HepG2 (cell line): Measurements from ENCODE around the gene EPHA1. TPM values are rescaled to one million over a fixed set of nuclear protein-coding genes. Genes with fewer than 3 reads are reported as not detected.
A peak's percentile ranks its signal among the peaks of the same experiment; 100 is the strongest.

Experiments used
- ATAC-seq: fragments of 200-7000 bp; cut with Tn5 transposase; 3 replicates; pipeline ENCODE4 v1.9.1; 2020; ENCODE audit warnings: mild to moderate bottlenecking, moderate library complexity
- BruUV-seq: library from RNA; stranded (reverse); fragments of 400-500 nt; replicated peaks from 2 replicates; lab custom pipeline; 2021; lab: Mats Ljungman, UMichigan
- CTCF ChIA-PET: fragments of 300-600 bp; formaldehyde crosslinking; extraction: SDS; loops from one replicate; lab custom pipeline; 2021; ENCODE audit warnings: low total read pairs, inconsistent platforms, low intra/inter-chr PET ratio; lab: Yijun Ruan, JAX
- POLR2A ChIA-PET: fragments of 350-600 bp; sonication (Branson Sonifier 250); formaldehyde crosslinking; loops from one replicate; lab custom pipeline; 2020; ENCODE audit warnings: antibody characterized with exemption, inconsistent platforms; lab: Yijun Ruan, JAX
- DNase-seq: peaks from one replicate; pipeline ENCODE4 v3.0.0-alpha.2; 2015; ENCODE audit warnings: low spot score
- FAIRE-seq: peaks from 3 replicates; lab custom pipeline; 2011; peaks lifted over from hg19 to GRCh38; lab: Jason Lieb, UNC
- H2AFZ ChIP-seq: one replicate; pipeline ENCODE4 v1.6.1; 2011; ENCODE audit warnings: low read length, inconsistent platforms
- H3K27ac ChIP-seq: fragments of 300-600 bp; 3 replicates; pipeline ENCODE4 v1.8.0; 2011; ENCODE audit warnings: mixed run types, mild to moderate bottlenecking, mixed read lengths, low read length, inconsistent platforms; ENCODE audit not compliant: insufficient read depth; ENCODE audit errors: extremely low read length
- H3K27me3 ChIP-seq, 2 experiments: fragments of 200-600 bp in 1 of 2; 2 replicates in 1 of 2; 3 replicates in 1 of 2; pipeline versions ENCODE4 v1.6.0 to v1.8.0; 2011; ENCODE audit warnings: low read length in 2 of 2, mild to moderate bottlenecking in 2 of 2, moderate library complexity in 2 of 2, inconsistent platforms in 1 of 2; ENCODE audit not compliant: insufficient read depth in 2 of 2, control insufficient read depth in 1 of 2
- H3K36me3 ChIP-seq, 2 experiments: fragments of 200-600 bp in 1 of 2; replicated peaks in 1 of 2; 2 replicates in 1 of 2; 3 replicates in 1 of 2; pipeline versions ENCODE4 v1.5.1 to v1.8.0; 2011; ENCODE audit warnings: low read length in 2 of 2, inconsistent platforms in 1 of 2; ENCODE audit not compliant: insufficient read depth in 2 of 2, control insufficient read depth in 1 of 2
- H3K4me1 ChIP-seq: 2 replicates; pipeline ENCODE4 v1.5.1; 2012; ENCODE audit warnings: low read length, inconsistent platforms; ENCODE audit not compliant: insufficient read depth
- H3K4me2 ChIP-seq: 2 replicates; pipeline ENCODE4 v1.6.0; 2011; ENCODE audit warnings: low read depth, low read length, inconsistent platforms
- H3K4me3 ChIP-seq, 3 experiments: fragments of 200-600 bp in 1 of 3; sonication (generic), shearing (Covaris generic) in 1 of 3; replicated peaks in 1 of 3; 2 replicates each; pipeline ENCODE4 v1.5.1; 2011 to 2016; ENCODE audit warnings: low read length in 3 of 3, inconsistent platforms in 2 of 3, low read depth in 2 of 3, mild to moderate bottlenecking in 2 of 3, control low read depth in 1 of 3, mixed read lengths in 1 of 3; ENCODE audit not compliant: insufficient read depth in 1 of 3
- H3K79me2 ChIP-seq: one replicate; pipeline ENCODE4 v1.6.1; 2011; ENCODE audit warnings: low read length, inconsistent platforms; ENCODE audit not compliant: insufficient read depth
- H3K9ac ChIP-seq: 2 replicates; pipeline ENCODE4 v1.6.0; 2011; ENCODE audit warnings: mild to moderate bottlenecking, low read depth, low read length, inconsistent platforms; ENCODE audit not compliant: insufficient read depth
- H3K9me3 ChIP-seq: 2 replicates; pipeline ENCODE4 v1.5.1; 2012; ENCODE audit warnings: mild to moderate bottlenecking, low read length
- H4K20me1 ChIP-seq: 2 replicates; pipeline ENCODE4 v1.6.0; 2011; ENCODE audit warnings: inconsistent platforms, mild to moderate bottlenecking, low read length, moderate library complexity; ENCODE audit not compliant: insufficient read depth
- AGO2 ChIP-seq: fragments of 200-400 bp; formaldehyde crosslinking; optimal IDR thresholded peaks from 2 replicates; pipeline ENCODE3; 2017; ENCODE audit warnings: mild to moderate bottlenecking, low read depth, low read length, moderate library complexity
- JUNB ChIP-seq: sonication (generic); formaldehyde crosslinking; IDR thresholded peaks from 2 replicates; pipeline ENCODE4 v1.8.0; 2022; ENCODE audit warnings: missing genetic modification reagents, mild to moderate bottlenecking, borderline replicate concordance
- MED1 ChIP-seq: sonication (generic); formaldehyde crosslinking; IDR thresholded peaks from 2 replicates; pipeline ENCODE4 v1.4.0; 2020; ENCODE audit warnings: missing genetic modification reagents
- POLR2AphosphoS2 ChIP-seq: IDR thresholded peaks from 2 replicates; pipeline ENCODE4 v1.6.1; 2011; ENCODE audit warnings: low read depth, low read length, improper control_type of control experiment
- ZBTB38 ChIP-seq: sonication (generic); formaldehyde crosslinking; IDR thresholded peaks from 2 replicates; pipeline ENCODE4 v1.5.1; 2020; ENCODE audit warnings: mild to moderate bottlenecking, missing genetic modification reagents
- ZNF761 ChIP-seq: sonication (generic); formaldehyde crosslinking; conservative IDR thresholded peaks from 2 replicates; pipeline ENCODE4 v1.4.0; 2020; ENCODE audit warnings: mild to moderate bottlenecking, missing genetic modification reagents
- WGBS: methylation state at CpG from one replicate; pipeline ENCODE4 v1.1.6; 2017; ENCODE audit warnings: low lambda C conversion rate; 5-methylcytosine and 5-hydroxymethylcytosine counted together
- in situ Hi-C: cut with HindIII; loops from 2 replicates; pipeline ENCODE4 v1.10.0; 2017; ENCODE audit warnings: low pct_unique_long_range_greater_than_20kb; ENCODE audit not compliant: extremely low pct_ligation_motif_present
- intact Hi-C: fragments of 100-400 bp; cut with micrococcal nuclease; formaldehyde crosslinking; loops from one replicate; pipeline ENCODE4 v1.10.0; 2022; ENCODE audit not compliant: unreplicated experiment
- polyA plus RNA-seq, 8 experiments: library from polyadenylated mRNA; depleted of rRNA in 3 of 8; stranded (reverse) in 7 of 8; unstranded in 1 of 8; fragments of >200 nt; fragmentation: Illumina TruSeq in 4 of 8; extraction: Trizol in 4 of 8; gene quantifications; 2 replicates each; pipeline versions ENCODE4 v1.2.1 to v1.2.3, GENCODE V29; 2011 to 2016; ENCODE audit warnings: low read depth in 4 of 8, missing spikeins in 1 of 8, mixed read lengths in 1 of 8; ENCODE audit not compliant: insufficient read depth in 1 of 8
- total RNA-seq, 5 experiments: library from RNA; depleted of rRNA; stranded (reverse); fragments of >200 nt; fragmentation: Illumina TruSeq; extraction: Trizol; gene quantifications; 2 replicates each; pipeline ENCODE4 v1.2.3, GENCODE V29; 2016; ENCODE audit warnings: low read depth in 1 of 5
- TF ChIP-seq, protein P1 (sequence below): sonication (generic); formaldehyde crosslinking; IDR thresholded peaks from 2 replicates; pipeline ENCODE4 v1.5.1; 2020; ENCODE audit warnings: mild to moderate bottlenecking, missing genetic modification reagents, moderate library complexity
- TF ChIP-seq, protein P2 (sequence below): sonication (generic); formaldehyde crosslinking; IDR thresholded peaks from 2 replicates; pipeline ENCODE4 v1.4.0; 2020; ENCODE audit warnings: missing genetic modification reagents
- TF ChIP-seq, protein P3 (sequence below): sonication (generic); formaldehyde crosslinking; IDR thresholded peaks from 2 replicates; pipeline ENCODE4 v1.5.1; 2020; ENCODE audit warnings: mild to moderate bottlenecking, missing genetic modification reagents, borderline replicate concordance
- TF ChIP-seq, protein P4 (sequence below): sonication (generic); formaldehyde crosslinking; conservative IDR thresholded peaks from 2 replicates; pipeline ENCODE4 v1.8.0; 2022; ENCODE audit warnings: low read depth, missing genetic modification reagents

Gene EPHA1
- total and polyA plus RNA-seq, 2 of the 13 experiments (the other 11 are each of a cell fraction or from before 2014, with no cell fraction given) = 4.6 to 17.1 TPM

DNA sequence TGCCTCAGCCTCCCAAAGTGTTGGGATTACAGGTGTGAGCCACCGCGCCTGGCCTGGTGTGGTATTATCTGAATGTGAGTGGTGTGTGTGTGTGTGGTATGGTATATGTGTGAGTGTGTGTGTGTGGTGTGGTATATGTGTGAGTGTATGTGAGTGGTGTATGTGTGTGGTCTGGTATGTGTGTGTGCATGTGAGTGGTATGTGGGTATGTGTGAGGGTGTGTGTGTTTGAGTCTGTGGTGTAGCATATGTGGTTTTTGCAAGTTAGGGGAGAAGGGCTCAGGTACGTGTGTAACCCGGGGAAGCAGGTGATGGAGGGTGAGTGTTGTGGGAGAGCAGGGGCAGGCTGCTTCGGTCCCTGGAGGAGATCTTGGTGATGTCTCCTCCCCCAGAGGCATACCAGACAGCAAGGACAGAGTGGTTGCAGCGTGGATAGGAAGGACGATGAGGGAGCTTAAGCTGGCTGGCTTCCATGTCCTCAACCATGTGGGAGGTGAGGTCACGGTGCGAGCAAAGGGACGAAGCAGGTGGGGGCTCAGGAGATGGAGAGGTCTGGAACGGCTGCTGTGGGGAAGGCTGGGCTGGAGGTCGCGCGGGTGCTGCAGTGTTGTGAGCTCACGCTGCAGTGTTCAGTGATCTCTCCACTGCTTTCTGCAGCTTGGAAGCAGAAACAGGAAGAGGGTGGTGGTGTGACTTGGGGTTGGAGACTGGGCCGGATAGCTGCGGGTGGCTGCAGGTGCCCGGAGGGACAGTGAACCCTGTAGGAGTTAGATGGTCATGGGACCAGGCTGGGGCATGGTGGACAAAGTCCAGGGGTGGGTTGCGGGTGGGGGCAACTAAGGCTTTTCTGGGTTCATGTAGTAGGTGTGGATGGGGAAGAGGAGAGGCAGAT, 22.5 kb downstream of the EPHA1 start:
- peaks cover 8 to 26% of the 10 kb centered on the region in 2 experiments for H3K36me3 ChIP-seq
- peaks cover 9% of the 10 kb centered on the region; the same call in 1 of the 2 replicates for H4K20me1 ChIP-seq
- no peak overlapping the region for H3K9ac ChIP-seq
- ChIA-PET CTCF (no interaction called here), POLR2A (no interaction called here)
- FAIRE-seq (no peak), DNase-seq (no peak), ATAC-seq (no peak)
- no TSS peak for BruUV-seq
- in situ Hi-C loops (loop anchor here (25.0 kb wide), 1 partner anchor 526 kb away; the partner anchor contains the start of gene TCAF1), intact Hi-C loops (no loop called here)
- H3K9me3 ChIP-seq = no peaks in the 10 kb centered on the region
- no peak overlapping the region for H3K27ac ChIP-seq
- peaks cover 60% of the 10 kb centered on the region for H3K4me1 ChIP-seq
- peaks cover 12% of the 10 kb centered on the region for H3K79me2 ChIP-seq
- H2AFZ ChIP-seq = no peak overlapping the region
- WGBS = 84% methylated on average over 19 of the region's 19 CpGs
- TF ChIP-seq POLR2AphosphoS2 = 0 out of 2 replicates have a peak, but pooled peaks have one; percentile 26
- TF ChIP-seq ZBTB38 (CRISPR knock-in tag) = peak; percentile 60; the same call in 1 of the 2 replicates
- TF ChIP-seq, protein P1, sequence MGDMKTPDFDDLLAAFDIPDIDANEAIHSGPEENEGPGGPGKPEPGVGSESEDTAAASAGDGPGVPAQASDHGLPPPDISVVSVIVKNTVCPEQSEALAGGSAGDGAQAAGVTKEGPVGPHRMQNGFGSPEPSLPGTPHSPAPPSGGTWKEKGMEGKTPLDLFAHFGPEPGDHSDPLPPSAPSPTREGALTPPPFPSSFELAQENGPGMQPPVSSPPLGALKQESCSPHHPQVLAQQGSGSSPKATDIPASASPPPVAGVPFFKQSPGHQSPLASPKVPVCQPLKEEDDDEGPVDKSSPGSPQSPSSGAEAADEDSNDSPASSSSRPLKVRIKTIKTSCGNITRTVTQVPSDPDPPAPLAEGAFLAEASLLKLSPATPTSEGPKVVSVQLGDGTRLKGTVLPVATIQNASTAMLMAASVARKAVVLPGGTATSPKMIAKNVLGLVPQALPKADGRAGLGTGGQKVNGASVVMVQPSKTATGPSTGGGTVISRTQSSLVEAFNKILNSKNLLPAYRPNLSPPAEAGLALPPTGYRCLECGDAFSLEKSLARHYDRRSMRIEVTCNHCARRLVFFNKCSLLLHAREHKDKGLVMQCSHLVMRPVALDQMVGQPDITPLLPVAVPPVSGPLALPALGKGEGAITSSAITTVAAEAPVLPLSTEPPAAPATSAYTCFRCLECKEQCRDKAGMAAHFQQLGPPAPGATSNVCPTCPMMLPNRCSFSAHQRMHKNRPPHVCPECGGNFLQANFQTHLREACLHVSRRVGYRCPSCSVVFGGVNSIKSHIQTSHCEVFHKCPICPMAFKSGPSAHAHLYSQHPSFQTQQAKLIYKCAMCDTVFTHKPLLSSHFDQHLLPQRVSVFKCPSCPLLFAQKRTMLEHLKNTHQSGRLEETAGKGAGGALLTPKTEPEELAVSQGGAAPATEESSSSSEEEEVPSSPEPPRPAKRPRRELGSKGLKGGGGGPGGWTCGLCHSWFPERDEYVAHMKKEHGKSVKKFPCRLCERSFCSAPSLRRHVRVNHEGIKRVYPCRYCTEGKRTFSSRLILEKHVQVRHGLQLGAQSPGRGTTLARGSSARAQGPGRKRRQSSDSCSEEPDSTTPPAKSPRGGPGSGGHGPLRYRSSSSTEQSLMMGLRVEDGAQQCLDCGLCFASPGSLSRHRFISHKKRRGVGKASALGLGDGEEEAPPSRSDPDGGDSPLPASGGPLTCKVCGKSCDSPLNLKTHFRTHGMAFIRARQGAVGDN (CRISPR knock-in tag) = peak; percentile 21; the same call in 1 of the 2 replicates
- TF ChIP-seq, protein P2, sequence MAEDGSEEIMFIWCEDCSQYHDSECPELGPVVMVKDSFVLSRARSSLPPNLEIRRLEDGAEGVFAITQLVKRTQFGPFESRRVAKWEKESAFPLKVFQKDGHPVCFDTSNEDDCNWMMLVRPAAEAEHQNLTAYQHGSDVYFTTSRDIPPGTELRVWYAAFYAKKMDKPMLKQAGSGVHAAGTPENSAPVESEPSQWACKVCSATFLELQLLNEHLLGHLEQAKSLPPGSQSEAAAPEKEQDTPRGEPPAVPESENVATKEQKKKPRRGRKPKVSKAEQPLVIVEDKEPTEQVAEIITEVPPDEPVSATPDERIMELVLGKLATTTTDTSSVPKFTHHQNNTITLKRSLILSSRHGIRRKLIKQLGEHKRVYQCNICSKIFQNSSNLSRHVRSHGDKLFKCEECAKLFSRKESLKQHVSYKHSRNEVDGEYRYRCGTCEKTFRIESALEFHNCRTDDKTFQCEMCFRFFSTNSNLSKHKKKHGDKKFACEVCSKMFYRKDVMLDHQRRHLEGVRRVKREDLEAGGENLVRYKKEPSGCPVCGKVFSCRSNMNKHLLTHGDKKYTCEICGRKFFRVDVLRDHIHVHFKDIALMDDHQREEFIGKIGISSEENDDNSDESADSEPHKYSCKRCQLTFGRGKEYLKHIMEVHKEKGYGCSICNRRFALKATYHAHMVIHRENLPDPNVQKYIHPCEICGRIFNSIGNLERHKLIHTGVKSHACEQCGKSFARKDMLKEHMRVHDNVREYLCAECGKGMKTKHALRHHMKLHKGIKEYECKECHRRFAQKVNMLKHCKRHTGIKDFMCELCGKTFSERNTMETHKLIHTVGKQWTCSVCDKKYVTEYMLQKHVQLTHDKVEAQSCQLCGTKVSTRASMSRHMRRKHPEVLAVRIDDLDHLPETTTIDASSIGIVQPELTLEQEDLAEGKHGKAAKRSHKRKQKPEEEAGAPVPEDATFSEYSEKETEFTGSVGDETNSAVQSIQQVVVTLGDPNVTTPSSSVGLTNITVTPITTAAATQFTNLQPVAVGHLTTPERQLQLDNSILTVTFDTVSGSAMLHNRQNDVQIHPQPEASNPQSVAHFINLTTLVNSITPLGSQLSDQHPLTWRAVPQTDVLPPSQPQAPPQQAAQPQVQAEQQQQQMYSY (CRISPR knock-in tag) = no peak
- TF ChIP-seq ZNF761 (CRISPR knock-in tag) = no peak
- TF ChIP-seq, protein P3, sequence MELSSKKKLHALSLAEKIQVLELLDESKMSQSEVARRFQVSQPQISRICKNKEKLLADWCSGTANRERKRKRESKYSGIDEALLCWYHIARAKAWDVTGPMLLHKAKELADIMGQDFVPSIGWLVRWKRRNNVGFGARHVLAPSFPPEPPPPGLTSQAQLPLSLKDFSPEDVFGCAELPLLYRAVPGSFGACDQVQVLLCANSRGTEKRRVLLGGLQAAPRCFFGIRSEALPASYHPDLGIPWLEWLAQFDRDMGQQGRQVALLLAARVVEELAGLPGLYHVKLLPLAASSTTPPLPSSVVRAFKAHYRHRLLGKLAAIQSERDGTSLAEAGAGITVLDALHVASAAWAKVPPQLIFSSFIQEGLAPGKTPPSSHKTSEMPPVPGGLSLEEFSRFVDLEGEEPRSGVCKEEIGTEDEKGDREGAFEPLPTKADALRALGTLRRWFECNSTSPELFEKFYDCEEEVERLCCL = no peak
- TF ChIP-seq AGO2 = peak; percentile 29
- TF ChIP-seq MED1 = no peak
- TF ChIP-seq JUNB (CRISPR knock-in tag) = 0 out of 2 replicates have a peak, but pooled peaks have one; percentile 12
- TF ChIP-seq, protein P4, sequence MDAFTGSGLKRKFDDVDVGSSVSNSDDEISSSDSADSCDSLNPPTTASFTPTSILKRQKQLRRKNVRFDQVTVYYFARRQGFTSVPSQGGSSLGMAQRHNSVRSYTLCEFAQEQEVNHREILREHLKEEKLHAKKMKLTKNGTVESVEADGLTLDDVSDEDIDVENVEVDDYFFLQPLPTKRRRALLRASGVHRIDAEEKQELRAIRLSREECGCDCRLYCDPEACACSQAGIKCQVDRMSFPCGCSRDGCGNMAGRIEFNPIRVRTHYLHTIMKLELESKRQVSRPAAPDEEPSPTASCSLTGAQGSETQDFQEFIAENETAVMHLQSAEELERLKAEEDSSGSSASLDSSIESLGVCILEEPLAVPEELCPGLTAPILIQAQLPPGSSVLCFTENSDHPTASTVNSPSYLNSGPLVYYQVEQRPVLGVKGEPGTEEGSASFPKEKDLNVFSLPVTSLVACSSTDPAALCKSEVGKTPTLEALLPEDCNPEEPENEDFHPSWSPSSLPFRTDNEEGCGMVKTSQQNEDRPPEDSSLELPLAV (CRISPR knock-in tag) = no peak
- H3K27me3 ChIP-seq = no peaks in the 10 kb centered on the region
- H3K4me2 ChIP-seq = no peak overlapping the region
- no peak overlapping the region for H3K4me3 ChIP-seq
